MCF 10A (cell line): ENCODE data around the gene USH1C. TPM values are rescaled to one million over a fixed set of nuclear protein-coding genes. Genes with fewer than 3 reads are reported as not detected.

Source experiments
- BruUV-seq: library from RNA; stranded (reverse); fragments of 400-500 nt; replicated peaks from 2 replicates; lab custom pipeline; 2021; lab: Mats Ljungman, UMichigan
- CTCF ChIA-PET: fragments of 300-600 bp; sonication (Branson Sonifier 250); formaldehyde crosslinking; extraction: SDS; loops from one replicate; lab custom pipeline; 2021; ENCODE audit warnings: antibody characterized with exemption, inconsistent platforms; lab: Yijun Ruan, JAX
- POLR2A ChIA-PET: fragments of 300-600, 350-650 bp; sonication (Branson Sonifier 250); formaldehyde crosslinking; extraction: SDS; loops from one replicate; lab custom pipeline; 2020; ENCODE audit warnings: antibody characterized with exemption, inconsistent platforms; lab: Yijun Ruan, JAX
- DNase-seq: peaks from one replicate; pipeline ENCODE4 v3.0.0-alpha.2; 2018; ENCODE audit not compliant: unreplicated experiment
- H3K27ac Mint-ChIP-seq: one replicate; pipeline ENCODE4 v1.8.0; 2022; ENCODE audit warnings: mild to moderate bottlenecking, low read depth, mixed read lengths; ENCODE audit not compliant: unreplicated experiment
- H3K27me3 Mint-ChIP-seq: one replicate; pipeline ENCODE4 v1.8.0; 2022; ENCODE audit warnings: mixed read lengths; ENCODE audit not compliant: insufficient read depth, unreplicated experiment
- H3K36me3 Mint-ChIP-seq: one replicate; pipeline ENCODE4 v1.8.0; 2022; ENCODE audit warnings: mild to moderate bottlenecking, moderate library complexity, mixed read lengths; ENCODE audit not compliant: insufficient read depth, unreplicated experiment
- H3K4me1 Mint-ChIP-seq: one replicate; pipeline ENCODE4 v1.8.0; 2022; ENCODE audit warnings: mixed read lengths; ENCODE audit not compliant: insufficient read depth, unreplicated experiment
- H3K4me3 Mint-ChIP-seq: one replicate; pipeline ENCODE4 v1.8.0; 2022; ENCODE audit warnings: mild to moderate bottlenecking, moderate library complexity, mixed read lengths; ENCODE audit not compliant: unreplicated experiment
- H3K9me3 Mint-ChIP-seq: one replicate; pipeline ENCODE4 v1.8.0; 2022; ENCODE audit warnings: mixed read lengths; ENCODE audit not compliant: unreplicated experiment
- intact Hi-C: fragments of 100-400 bp; cut with micrococcal nuclease; formaldehyde crosslinking; loops from 2 replicates; pipeline ENCODE4 v1.14.1; 2022
- total RNA-seq: library from RNA; stranded (reverse); gene quantifications from 2 replicates; pipeline ENCODE4 v1.2.3, GENCODE V29; 2022
- TF ChIP-seq, protein P1 (sequence below): fragments of 200-600 bp; IDR thresholded peaks from one replicate; pipeline ENCODE4 v1.8.0; 2022; ENCODE audit warnings: antibody characterized with exemption, mild to moderate bottlenecking; ENCODE audit not compliant: unreplicated experiment

The USH1C gene
- total RNA-seq, 1 experiment from 2014 or later = not detected

- no peaks in the 10 kb centered on the region for H3K36me3 Mint-ChIP-seq
- H3K4me1 Mint-ChIP-seq = no peaks in the 10 kb centered on the region
- no peak overlapping the region for H3K27ac Mint-ChIP-seq
- no TSS peak for BruUV-seq
- no peak overlapping the region for H3K4me3 Mint-ChIP-seq
- peaks cover 17% of the 10 kb centered on the region for H3K27me3 Mint-ChIP-seq
- intact Hi-C loops = no loop called here
- no peaks in the 10 kb centered on the region for H3K9me3 Mint-ChIP-seq
- TF ChIP-seq, protein P1, sequence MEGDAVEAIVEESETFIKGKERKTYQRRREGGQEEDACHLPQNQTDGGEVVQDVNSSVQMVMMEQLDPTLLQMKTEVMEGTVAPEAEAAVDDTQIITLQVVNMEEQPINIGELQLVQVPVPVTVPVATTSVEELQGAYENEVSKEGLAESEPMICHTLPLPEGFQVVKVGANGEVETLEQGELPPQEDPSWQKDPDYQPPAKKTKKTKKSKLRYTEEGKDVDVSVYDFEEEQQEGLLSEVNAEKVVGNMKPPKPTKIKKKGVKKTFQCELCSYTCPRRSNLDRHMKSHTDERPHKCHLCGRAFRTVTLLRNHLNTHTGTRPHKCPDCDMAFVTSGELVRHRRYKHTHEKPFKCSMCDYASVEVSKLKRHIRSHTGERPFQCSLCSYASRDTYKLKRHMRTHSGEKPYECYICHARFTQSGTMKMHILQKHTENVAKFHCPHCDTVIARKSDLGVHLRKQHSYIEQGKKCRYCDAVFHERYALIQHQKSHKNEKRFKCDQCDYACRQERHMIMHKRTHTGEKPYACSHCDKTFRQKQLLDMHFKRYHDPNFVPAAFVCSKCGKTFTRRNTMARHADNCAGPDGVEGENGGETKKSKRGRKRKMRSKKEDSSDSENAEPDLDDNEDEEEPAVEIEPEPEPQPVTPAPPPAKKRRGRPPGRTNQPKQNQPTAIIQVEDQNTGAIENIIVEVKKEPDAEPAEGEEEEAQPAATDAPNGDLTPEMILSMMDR = no peak
- CTCF ChIA-PET = interaction anchor here (0.6 kb wide), 2 partner anchors 10 to 19 kb away, joined by 3 to 4 read pairs; no protein-coding TSS in a partner anchor
- no peak for DNase-seq
- POLR2A ChIA-PET = no interaction called here
Observed at GRCh38 chr11:17550450-17551346, 6.5 kb upstream of the USH1C start.

GRCh38 chr11:17548444-17548843 lies 4.2 kb upstream of the USH1C start:
- TF ChIP-seq, protein P1 = no peak
- intact Hi-C loops = no loop called here
- no TSS peak for BruUV-seq

GRCh38 chr11:17547932-17548331 lies 3.7 kb upstream of the USH1C start:
- POLR2A ChIA-PET = interaction anchor here (0.9 kb wide), 1 partner anchor 169 kb away, joined by 3 read pairs; no protein-coding TSS in a partner anchor
- intact Hi-C loops = no loop called here
- CTCF ChIA-PET = interaction anchor here (0.6 to 1.9 kb wide), 5 partner anchors 10 to 183 kb away, joined by 3 to 6 read pairs (median 4); no protein-coding TSS in a partner anchor
- Mint-ChIP-seq H3K9me3 (no peaks in the 10 kb centered on the region), H3K4me3 (no peak overlapping the region), H3K36me3 (no peaks in the 10 kb centered on the region), H3K27me3 (peaks cover 17% of the 10 kb centered on the region), H3K4me1 (no peaks in the 10 kb centered on the region), H3K27ac (no peak overlapping the region)
- BruUV-seq = no TSS peak
- TF ChIP-seq, protein P1 = no peak
- no peak for DNase-seq

More at GRCh38 chr11:17548444-17548843, 4.2 kb upstream of the USH1C start:
- no peak for DNase-seq
- ChIA-PET CTCF (interaction anchor here (0.5 to 0.8 kb wide), 6 partner anchors 10 to 275 kb away, joined by 3 to 5 read pairs (median 4); no protein-coding TSS in a partner anchor), POLR2A (interaction anchor here (0.9 kb wide), 1 partner anchor 170 kb away, joined by 3 read pairs; no protein-coding TSS in a partner anchor)
- Mint-ChIP-seq H3K4me3 (no peak overlapping the region), H3K4me1 (no peaks in the 10 kb centered on the region), H3K36me3 (no peaks in the 10 kb centered on the region), H3K9me3 (no peaks in the 10 kb centered on the region), H3K27ac (no peak overlapping the region), H3K27me3 (peaks cover 17% of the 10 kb centered on the region)

DNA sequence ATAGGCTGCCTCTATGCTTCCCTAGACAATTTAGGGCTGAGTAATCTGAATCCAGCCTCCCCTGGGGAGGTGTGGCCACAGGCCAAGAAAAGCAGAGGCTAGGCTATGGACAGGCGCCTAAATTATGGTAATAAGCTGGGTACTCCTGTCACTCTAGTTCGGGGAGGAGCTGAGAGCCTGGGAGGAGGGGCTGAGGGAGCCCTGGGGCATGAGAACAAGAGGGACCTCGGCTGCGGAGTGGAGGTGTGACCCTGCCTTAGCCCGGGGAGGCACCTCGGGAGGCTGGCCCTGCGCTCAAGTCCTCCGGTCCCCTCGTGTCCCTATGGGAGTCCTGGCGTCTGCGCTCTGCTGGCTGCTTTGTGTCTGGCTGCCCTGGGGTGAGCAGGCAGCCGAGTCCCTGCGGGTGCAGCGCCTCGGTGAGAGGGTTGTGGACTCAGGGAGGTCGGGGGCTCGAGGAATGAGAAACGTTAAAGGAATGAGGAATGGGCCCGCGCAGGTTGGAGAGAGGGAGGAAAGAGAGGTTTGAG lies 2.9 kb upstream of the USH1C start, which contains the start of gene OTOG:
Gene OTOG (plus strand): TSS at position 209 of the 527 bp plus-strand sequence. CDS start 114 bp downstream, at position 323.
- peaks cover 24% of the 10 kb centered on the region for H3K27me3 Mint-ChIP-seq
- intact Hi-C loops = no loop called here
- CTCF ChIA-PET = interaction anchor here (0.6 to 2.5 kb wide), 4 partner anchors 19 to 754 kb away, joined by 3 to 13 read pairs (median 6); no protein-coding TSS in a partner anchor
- BruUV-seq = no TSS peak
- TF ChIP-seq, protein P1 = no peak
- H3K9me3 Mint-ChIP-seq = no peaks in the 10 kb centered on the region
- H3K27ac Mint-ChIP-seq = no peak within 1 kb of the TSS
- no peaks in the 10 kb centered on the region for H3K4me1 Mint-ChIP-seq
- DNase-seq = peak; percentile 79
- no peak within 1 kb of the TSS for H3K4me3 Mint-ChIP-seq
- POLR2A ChIA-PET = no interaction called here
- H3K36me3 Mint-ChIP-seq = no peaks in the 10 kb centered on the region
